ENCODE results near the gene HNRNPUL1.

HNRNPUL1 gene

DNA sequence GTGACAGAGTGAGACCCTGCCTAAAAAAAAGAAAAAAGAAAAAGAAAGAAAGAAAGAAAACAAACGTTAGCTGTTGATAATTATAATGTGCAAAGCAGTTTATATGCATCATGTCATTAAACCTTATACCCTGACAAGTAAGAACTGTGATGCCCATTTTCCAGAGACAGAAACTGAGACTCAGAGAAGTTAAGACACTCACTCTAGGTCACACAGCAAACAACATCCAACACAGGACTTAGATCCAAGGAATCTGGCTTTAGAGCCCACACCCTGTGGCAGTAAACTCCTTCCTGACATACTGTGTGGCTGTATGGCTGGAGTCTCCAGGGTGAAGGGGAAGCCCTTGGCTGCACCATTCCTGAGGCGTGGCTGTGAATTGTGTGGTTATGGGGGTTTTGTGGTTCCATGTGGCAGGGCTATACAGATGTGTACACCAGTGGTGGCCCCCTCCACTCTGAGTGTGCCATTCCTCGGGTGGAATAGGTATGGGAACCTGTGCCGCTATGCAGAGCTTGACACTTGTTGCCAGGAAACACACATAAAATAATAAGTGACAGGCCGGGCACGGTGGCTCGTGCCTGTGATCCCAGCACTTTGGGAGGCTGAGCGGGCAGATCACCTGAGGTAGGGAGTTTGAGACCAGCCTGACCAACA lies 29.5 kb upstream of the HNRNPUL1 start:
- no peak for DNase-seq (ENCODE audit: low read depth)

- DNase-seq (ENCODE audit: low read depth): no peak
Observed at GRCh38 chr19:41235480-41235879, 28.7 kb upstream of the HNRNPUL1 start.

DNA sequence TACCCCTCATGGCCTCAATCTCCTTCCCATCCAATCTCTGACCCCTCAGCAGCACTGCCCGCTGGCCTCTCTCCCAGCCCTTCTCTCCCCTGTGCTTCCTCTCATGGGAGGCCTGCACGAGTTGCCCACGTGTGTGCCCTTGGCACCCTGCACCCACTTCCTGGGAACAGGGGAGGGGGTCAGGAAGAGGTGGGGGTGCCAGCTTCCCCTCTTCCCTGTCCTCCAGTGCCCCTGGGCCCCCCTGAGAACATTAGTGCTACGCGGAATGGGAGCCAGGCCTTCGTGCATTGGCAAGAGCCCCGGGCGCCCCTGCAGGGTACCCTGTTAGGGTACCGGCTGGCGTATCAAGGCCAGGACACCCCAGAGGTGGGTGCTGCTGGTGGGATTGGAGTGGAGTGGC lies 25.9 kb upstream of the HNRNPUL1 start:
- DNase-seq (ENCODE audit: low read depth): no peak

DNA sequence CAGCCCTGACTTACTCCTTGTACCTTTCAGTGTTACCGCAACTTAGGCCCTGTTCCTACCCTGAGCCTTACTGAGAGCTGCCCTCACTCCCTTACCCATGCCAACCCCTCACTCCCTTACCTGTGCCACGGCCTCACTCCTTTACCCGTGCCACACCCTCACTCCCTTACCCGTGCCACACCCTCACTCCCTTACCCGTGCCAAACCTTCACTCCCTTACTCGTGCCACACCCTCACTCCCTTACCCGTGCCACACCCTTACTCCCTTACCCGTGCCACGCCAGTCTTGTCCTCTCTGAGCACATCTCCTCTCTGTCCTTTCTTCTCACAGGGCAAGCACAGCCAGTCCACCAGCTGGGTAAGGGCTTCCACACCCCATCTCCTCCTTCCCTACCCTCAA lies 24.8 kb upstream of the HNRNPUL1 start:
- no peak for DNase-seq (ENCODE audit: low read depth)

DNA sequence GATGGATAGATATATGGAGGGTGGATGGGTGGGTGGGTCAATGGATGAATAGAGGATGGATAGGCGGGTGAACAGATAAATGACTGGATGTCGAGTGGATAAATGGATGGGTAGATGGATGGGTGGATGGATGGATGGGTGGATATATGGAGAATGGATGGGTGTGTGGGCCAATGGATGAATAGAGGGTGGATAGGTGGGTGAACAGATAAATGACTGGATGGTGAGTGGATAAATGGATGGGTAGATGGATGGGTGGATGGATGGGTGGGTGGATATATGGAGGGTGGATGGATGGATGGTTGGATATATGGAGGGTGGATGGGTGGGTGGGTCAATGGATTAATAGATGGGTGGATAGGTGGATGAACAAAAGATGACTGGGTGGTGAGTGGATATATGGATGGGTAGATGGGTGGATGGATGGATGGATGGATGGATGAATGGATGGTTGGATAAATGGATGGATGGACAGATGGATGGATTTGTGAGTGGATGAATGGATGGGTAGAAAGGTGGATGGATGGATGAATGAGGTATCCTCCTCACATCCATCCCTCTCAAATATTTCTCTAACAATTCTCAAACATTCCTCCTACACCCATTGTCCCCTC lies 24.1 kb upstream of the HNRNPUL1 start:
- DNase-seq (ENCODE audit: low read depth): no peak

DNA sequence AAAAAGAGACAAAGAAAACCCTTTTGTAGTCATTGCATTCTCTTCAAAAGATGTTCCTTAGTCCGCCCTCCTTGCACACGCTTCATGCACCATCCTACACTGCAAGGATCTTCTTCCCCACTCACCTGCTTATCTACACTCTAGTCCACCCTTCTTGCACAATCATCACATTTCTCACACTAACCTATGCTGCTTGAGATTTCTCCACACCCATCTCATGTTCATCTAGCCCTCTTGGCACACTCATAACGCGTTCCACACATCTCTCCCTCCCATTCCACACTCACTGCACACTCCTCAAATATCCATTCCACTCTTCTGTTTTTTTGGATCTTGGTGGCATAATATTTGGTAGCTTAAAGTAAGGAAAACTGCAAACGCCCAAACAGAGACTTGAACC lies 22.3 kb upstream of the HNRNPUL1 start:
- no peak for DNase-seq (ENCODE audit: low read depth)

DNA sequence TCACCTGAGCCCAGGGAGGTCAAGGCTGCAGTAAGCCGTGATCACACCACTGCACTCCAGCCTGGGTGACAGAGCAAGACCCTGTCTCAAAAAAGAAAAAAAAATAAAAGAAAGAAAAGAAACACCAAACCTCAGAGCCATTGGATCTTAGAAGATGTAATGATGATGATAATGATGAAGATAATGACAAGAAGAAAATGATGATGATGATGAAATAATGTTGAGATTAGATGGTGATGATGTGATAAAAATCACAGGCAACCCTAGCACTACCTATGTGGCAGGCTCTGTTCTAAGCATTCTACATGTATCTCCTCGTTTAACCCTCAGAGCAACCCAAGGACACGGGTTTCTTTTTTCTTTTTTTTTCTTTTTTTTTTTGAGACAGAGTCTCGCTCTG lies 20.1 kb upstream of the HNRNPUL1 start:
- DNase-seq (ENCODE audit: low read depth): no peak

GRCh38 chr19:41245843-41246242 lies 18.3 kb upstream of the HNRNPUL1 start:
- DNase-seq (ENCODE audit: low read depth): no peak

GRCh38 chr19:41248895-41249294 lies 15.3 kb upstream of the HNRNPUL1 start:
- DNase-seq (ENCODE audit: low read depth): no peak

DNA sequence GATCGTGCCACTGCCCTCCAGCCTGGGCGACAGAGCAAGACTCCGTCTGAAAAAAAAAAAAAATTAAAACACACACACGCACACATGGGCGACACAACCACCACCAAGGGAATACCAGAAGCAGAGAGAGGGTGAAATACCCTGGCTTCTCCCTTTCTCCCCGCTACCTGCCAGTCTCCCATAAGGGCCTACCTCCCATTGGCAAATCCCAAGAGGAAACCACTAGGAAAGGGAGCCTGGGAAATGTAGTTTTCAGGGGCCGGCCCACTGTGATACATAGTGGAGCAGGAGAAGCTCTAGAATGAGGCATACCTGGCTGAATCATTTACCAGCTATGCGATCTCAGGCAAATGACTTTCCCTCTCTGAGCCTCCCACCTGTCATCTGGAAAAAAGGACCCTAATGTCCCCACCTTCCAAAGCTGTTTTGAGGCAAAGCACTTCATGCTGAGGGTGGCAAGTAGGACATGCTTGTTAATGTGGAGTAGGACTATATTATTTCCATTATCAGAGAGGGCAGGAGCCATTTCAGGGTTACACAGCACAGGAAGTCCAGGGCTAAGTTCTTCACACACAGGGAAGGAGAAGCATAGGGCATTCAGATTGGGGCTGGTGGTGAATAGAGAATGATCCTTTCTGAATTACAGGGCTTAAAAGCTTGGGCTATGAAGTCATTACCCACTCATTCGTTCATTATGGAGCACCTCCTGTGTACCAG lies 14.3 kb upstream of the HNRNPUL1 start:
- no peak for DNase-seq (ENCODE audit: low read depth)

GRCh38 chr19:41253660-41254059 lies 10.5 kb upstream of the HNRNPUL1 start:
- no peak for DNase-seq (ENCODE audit: low read depth)

DNA sequence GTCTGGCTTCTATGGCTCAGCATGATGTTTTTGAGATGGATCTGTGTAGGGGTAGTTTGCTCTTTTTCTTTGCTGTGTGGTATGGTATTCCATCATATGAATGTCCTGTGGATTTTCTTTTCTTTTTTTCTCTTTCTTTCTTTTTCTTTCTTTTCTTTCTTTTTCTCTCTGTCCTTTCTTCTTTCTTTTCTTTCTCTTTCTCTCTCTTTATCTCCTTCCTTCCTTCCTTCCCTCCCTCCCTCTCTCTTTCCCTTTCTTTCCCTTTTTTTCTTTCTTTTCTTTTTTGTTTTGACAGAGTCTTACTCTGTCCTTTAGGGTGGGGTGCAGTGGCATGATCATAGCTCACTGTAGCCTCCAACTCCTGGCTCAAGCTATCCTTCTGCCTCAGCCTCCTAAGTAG lies 9.0 kb upstream of the HNRNPUL1 start:
- DNase-seq (ENCODE audit: low read depth): no peak

GRCh38 chr19:41261474-41262190 lies 2.5 kb upstream of the HNRNPUL1 start:
- peak; percentile 16 for DNase-seq (ENCODE audit: low read depth)

DNA sequence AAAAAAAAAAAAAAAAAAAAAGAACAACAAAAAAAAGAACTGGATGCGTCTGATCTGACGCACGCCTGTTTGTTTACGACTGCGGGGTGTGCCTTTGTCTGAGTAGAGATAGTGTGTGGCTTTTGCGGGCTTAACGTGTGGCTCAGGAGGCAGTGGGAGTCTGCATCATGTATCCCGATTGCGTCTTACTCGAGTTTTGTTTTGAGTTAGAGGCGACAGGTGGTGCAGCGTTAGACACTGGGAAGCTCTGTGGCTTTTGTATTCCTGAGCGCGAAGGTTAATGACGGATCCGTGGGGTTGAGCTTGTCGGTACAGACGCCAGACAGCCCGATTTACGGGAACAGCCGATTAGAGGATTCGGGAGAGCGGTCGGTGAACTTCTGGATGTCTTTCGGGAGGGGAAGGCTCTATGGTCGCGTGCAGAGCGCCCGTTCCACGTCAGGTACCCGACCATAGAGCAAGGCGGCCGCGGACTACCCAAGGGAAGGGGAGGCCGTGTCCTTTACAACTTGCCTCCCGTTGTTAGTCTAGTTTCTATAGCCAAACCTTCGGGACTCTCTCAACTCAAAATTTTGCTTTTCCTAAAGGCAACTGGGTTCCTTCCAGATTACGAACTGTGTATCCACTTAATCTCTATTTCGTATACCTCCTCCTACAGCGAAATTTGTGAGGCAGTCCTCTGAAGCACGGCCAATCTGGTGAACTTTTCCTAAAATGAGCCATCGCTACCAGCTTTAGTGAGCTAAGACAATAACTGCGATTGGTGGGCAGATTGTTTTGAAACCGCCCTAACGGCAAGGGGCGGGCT lies 926 bp upstream of the HNRNPUL1 start:
- DNase-seq (ENCODE audit: low read depth): peak; percentile 93

DNA sequence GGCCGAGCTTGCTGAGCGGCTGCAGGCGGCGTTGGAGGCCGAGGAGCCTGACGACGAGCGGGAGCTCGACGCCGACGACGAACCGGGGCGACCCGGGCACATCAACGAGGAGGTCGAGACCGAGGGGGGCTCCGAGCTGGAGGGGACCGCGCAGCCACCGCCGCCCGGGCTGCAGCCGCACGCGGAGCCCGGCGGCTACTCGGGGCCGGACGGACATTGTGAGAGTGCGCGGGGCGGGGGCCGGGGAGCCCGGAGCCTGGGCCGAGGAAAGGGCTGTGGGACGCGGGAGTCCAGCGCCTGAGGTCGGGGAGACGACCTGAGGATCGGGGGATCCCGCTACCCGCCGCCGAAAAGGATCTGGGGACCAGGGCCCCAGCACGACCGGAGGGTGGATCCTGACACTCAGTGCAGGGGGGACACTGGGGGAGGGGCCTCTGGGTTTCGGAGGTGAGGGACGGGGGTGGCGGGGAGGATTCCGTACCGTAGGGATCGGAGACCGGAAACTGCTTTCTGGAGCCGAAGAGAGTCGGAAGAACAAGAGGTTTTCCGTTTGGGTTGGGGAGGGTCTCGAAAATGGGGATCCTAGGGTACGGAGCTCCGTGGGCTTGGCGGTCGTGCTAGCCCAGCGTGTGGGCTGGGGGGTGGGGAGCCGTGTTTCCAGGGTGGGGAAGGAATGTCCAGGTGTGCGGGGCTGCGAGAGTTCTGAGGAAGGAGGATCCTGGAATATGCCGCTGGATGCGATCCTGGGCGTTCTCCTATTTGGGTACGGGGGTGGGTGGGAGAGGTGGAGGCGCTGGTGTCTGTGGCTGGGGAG lies 616 bp downstream of the HNRNPUL1 start:
- DNase-seq (ENCODE audit: low read depth): peak; percentile 33

GRCh38 chr19:41265395-41266153 lies 1.4 kb downstream of the HNRNPUL1 start:
- DNase-seq (ENCODE audit: low read depth): peak; percentile 57

DNA sequence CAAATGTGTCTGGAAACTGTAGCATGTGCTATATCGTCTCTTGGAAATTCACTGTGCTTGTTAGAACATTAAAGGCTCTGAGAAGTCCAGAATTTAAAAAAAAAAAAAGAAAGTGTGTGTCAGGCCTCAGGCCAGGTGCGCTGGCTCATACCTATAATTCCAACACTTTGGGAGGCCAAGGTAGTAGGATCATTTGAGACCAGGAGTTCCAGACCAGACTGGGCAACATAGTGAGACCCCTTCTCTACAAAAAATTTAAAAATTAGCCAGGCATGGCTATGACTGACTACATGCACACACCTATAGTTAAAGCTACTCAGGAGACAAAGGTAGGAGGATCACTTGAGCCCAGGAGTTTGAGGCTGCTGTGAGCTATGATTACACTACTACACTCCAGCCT lies 4.9 kb downstream of the HNRNPUL1 start:
- no peak for DNase-seq (ENCODE audit: low read depth)

DNA sequence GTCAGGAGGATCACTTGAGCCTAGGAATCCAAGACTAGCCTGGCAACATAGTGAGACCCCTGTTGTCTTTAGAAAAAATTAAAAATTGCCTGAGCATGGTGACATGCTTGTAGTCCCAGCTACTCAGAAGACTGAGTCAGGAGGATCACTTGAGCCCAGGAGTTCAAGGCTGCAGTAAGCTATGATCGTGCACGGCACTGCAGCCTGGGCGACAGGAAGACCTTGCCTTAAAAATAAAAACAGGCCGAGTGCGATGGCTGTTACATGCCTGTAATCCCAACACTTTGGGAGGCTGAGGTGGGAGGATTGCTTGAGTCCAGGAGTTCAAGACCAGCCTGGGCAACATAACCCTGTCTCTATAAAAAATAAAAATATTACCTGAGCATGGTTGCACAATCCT lies 5.4 kb downstream of the HNRNPUL1 start:
- DNase-seq (ENCODE audit: low read depth): no peak

DNA sequence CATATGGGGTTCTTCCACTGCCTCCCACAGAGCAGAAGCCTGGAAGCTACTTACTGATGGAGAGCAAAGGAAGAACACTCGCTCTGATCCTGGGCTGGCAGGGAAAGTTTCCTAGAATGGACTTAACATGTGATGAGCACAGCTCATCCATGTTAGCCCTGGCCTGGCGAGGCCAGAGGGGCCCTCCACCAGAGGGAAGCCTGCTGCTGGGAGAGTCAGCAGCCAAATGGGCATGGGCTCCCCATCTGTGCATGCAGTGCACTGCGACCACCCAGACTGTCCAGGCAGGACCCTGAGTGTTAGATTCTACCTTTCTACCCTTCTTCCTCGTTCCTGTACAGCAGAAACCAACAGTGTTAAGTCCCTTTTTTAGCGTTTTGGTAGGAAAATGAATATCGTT lies 8.9 kb downstream of the HNRNPUL1 start:
- DNase-seq (ENCODE audit: low read depth): no peak

DNA sequence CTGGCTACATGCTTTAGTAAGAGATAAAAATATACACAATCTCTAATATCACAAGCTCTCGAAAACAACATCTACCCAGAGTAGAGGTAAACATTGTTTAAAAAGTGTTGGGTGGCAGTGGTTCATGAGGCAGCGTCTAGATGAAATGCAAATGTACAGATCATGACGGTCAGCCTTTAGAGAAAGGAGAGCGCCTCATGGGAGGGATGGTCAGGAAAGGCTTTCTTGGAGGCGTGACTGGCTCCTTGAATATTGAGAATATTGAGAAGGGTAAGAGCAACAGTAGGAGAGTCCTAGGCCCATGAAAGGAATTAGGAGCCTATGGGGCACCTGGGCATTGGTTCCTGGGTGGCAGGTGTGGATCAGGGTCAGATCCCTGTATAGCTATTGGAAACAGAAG lies 10.6 kb downstream of the HNRNPUL1 start:
- DNase-seq (ENCODE audit: low read depth): no peak
